Measurements from ENCODE around the gene PROM2. TPM values are rescaled to one million over a fixed set of nuclear protein-coding genes. Genes with fewer than 3 reads are reported as not detected.
"Not testable (repeated sequence)": the region's sequence is repeated elsewhere in the genome, so short reads cannot be mapped to it uniquely, and the experiment has no call there.

The PROM2 gene
- total RNA-seq = 17.6 and 38.0 TPM in 2 replicates

GRCh38 chr2:95274291-95275150, at the start of gene PROM2:
PROM2 (plus strand) TSS chr2:95274449; CDS start chr2:95274586, 137 bp downstream.
- DNase-seq (ENCODE audit: low read depth) = no peak

DNA sequence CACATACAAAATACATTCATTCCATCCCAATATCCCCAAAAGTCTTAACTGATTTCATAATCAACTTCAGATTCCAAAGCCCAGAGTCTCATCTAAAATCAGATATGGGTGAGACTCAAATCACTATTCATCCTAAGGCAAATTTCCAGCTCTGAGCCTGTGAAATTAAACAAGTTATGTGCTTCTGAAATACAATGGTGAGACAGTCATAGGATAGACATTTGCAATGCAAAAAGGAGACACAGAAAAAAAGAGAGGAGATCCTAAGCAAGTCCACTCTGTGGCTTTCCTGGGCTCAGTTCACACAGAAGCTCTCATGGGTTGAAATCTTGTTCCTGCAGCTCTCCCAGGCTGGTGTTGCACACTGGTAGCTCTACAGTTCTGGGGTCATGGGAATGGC, 48.6 kb upstream of the PROM2 start:
- DNase-seq (ENCODE audit: low read depth) = no peak

- DNase-seq (ENCODE audit: low read depth) = peak; percentile 84
Measured at GRCh38 chr2:95231723-95232122, 42.5 kb upstream of the PROM2 start.

- no peak for DNase-seq (ENCODE audit: low read depth)
Measured at GRCh38 chr2:95232232-95232631, 42.0 kb upstream of the PROM2 start.

DNA sequence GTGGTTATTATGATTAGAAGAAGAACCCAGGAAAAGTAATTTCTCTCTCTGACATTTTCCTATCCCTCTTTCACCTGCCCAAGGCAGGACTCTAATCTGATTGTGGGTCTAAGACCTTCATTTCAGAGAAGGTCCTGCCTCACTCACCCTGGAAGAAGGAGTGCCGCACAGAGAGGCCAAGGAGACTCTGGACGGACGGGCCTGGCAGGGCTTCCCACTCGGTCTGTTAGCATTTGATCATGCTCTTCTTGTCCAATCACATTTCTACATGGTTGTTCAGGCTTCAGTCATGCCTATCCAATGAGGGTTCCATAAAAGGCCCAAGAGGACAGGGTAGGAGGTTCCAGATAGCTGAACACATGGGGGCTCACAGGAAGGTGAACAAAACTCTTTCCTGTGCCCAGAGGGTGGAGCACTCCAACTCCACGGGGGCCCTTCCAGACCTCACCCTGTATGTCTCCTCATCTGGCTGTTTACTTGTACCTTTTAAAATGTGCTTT, 39.9 kb upstream of the PROM2 start:
- DNase-seq (ENCODE audit: low read depth) = peak; percentile 57

- DNase-seq (ENCODE audit: low read depth) = peak; percentile 67
Measured at GRCh38 chr2:95234816-95235215, 39.4 kb upstream of the PROM2 start.

- no peak for DNase-seq (ENCODE audit: low read depth)
Measured at GRCh38 chr2:95238131-95238530, 36.1 kb upstream of the PROM2 start.

DNA sequence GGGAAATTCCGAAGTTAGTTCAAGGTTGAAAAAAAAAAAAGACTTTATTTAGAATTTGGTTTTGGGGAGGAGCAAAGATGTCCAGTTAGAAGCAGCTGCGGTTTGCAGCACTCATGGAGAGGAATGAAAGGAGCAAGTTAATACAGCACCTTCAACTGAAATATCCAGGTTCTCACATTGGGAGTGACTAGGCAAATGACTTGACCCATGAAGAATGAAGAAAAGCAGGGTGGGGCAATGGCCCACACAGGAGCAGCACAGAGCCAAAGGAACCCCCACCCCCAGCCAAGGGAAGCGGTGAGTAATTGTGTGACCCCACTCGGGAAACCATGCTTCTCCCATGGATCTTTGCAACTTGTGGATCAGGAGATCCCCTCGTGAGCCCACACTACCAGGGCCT, 34.2 kb upstream of the PROM2 start:
- peak; percentile 3 for DNase-seq (ENCODE audit: low read depth)

GRCh38 chr2:95240556-95240955, 33.7 kb upstream of the PROM2 start:
- no peak for DNase-seq (ENCODE audit: low read depth)

- not testable (repeated sequence) for DNase-seq (ENCODE audit: low read depth)
Measured at GRCh38 chr2:95242084-95242483, 32.2 kb upstream of the PROM2 start.

GRCh38 chr2:95258271-95258670, 16.0 kb upstream of the PROM2 start:
- DNase-seq (ENCODE audit: low read depth) = no peak

GRCh38 chr2:95260028-95261023, 13.9 kb upstream of the PROM2 start:
- DNase-seq (ENCODE audit: low read depth) = peak; percentile 31

GRCh38 chr2:95261602-95262001, 12.6 kb upstream of the PROM2 start:
- DNase-seq (ENCODE audit: low read depth) = no peak

DNA sequence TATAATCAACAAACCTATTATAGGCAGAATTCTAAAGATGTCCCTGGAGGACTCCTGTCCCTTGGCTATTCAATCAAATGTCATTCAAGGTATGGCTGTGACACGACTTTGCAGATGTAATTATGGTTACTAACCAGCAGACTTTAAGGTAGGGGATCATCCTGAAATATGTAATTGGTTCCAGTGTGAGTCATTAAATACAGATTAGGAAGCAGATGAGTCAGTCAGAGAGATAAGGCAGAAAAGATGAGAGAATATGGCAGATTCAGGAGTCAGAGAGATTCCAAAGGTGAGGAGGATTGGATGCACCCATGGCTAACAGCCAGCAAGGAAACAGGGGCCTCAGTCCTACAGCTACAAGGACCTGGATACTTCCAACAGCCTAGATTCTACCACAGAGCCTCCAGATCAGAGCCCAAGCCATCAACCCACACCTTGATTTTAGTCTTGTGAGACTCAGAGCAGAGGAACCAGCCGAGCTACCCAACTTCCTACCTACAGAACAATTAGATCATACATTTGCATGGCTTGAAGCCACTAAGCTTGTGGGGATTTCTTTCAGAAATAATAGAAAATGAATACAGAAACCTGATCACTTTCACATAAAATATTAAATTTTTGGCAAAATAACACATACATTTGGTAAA, 11.2 kb upstream of the PROM2 start:
- DNase-seq (ENCODE audit: low read depth) = no peak

DNA sequence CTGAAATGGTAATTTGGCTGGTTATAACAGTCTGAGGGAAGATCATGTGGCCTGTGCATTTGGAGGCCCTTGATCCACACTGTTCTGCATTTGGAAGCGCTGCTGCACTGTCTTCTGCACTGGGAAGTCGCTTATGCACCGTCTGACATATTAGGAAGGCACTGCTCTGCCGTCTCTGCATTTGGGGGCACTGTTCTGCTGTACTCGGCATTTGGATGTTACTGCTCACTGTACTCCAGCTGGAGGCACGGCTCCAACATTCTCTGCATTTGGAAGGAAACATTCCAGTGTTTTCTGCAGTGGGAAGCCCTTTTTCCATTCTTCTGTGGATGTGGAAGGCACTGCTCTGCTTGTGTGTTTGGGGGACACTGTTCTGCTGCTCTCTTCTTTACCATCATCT, 9.6 kb upstream of the PROM2 start:
- DNase-seq (ENCODE audit: low read depth) = no peak

- no peak for DNase-seq (ENCODE audit: low read depth)
Measured at GRCh38 chr2:95265182-95265581, 9.1 kb upstream of the PROM2 start.

GRCh38 chr2:95266781-95267430, 7.3 kb upstream of the PROM2 start:
- no peak for DNase-seq (ENCODE audit: low read depth)

DNA sequence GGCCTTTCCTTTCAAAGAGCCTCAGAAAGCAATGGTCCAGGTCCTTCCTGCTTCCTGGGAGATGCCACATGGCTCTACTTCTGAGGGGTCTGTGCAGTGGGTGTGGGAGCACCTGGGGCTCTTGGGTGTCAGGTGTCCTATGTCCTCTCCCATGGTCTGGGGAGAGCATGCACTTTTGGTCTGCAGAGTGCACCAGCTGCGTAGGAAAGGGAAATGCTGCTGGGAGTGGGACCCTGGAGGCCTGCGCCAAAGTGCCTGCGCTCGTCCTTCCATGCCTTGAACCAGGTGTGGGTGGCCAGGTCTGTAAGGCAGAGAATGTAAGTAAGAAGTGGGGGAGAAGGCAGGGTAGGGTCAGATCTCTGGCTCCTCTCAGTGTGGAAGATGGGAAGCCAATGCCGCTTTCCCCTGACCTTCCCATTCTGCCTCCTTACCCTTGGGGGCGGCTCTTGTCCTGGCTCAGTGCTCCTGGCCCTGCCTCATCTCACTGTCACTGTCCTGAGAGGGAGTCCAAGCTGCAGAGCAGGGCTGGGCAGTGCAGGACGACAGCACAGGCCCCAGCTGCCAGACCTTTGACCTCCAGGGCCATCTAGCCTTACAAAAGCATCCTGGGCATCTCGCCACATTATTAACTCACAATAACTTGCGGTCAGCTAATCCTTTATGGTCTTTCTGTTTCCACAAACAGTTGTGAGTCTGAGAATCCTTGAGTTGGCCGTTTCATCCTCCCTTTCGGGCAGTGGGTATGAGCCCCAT, 6.6 kb upstream of the PROM2 start:
- peak; percentile 64 for DNase-seq (ENCODE audit: low read depth)

DNA sequence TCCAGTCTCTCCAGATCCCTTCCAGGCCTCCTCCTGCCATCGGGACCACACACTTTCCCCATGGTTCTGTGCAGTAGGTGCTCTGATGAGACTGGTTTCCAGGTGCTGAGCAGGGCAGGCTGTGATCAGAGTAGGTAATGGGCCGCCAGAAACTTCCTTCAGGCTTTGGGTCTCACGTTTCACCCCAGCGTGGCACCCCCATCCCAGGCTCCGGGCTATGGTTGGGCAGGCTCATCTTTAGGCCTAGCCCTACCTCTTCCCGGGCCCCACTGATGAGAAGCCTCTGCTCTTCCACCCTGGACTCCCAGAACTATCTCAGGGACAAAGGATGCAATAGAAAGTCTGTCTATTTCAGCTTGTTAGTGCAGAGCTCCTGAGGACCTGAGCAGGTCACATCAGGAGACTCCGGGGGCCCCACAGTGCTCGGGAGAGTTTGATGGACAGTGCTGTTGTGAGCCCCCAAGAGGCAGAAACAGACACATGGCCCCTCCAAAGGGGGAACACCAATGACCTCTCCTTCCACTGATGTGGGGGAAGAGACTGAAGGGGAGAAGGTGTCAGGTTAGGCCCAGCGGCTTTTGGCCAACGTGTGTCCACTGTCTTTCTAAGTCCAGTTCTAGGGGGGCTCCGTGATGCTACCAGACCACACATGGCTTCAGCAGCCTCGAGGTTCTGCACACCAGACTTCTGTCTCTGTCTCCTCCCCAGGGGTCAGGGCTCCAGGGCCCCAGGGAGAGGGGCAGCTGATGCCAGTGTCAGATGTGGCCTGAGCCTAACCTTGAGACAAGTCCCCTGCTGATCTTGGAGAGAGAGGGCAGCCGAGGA, 5.8 kb upstream of the PROM2 start:
- DNase-seq (ENCODE audit: low read depth) = no peak
